ENCODE results near the gene IL27RA. TPM values are rescaled to one million over a fixed set of nuclear protein-coding genes. Genes with fewer than 3 reads are reported as not detected.

IL27RA gene
- total RNA-seq, 1 experiment from 2014 or later: 13.6 TPM

- Histone ChIP-seq H3K79me1 (ENCODE audit: insufficient read depth, low read depth, low read length, poor library complexity, severe bottlenecking) (no peaks in the 10 kb centered on the region), H3K56ac (ENCODE audit: insufficient read length, low read depth, low read length) (no peak overlapping the region), H4K5ac (ENCODE audit: insufficient read length, low read depth, low read length) (no peak overlapping the region), H3K4me1 (ENCODE audit: insufficient read depth, low read length) (peaks cover 3% of the 10 kb centered on the region; the same call in 1 of the 2 replicates), H2BK15ac (ENCODE audit: low read depth, low read length) (no peak overlapping the region), H2BK12ac (ENCODE audit: insufficient read length, low read depth, low read length) (no peak overlapping the region), H2AK5ac (ENCODE audit: insufficient read length, low read length) (no peak overlapping the region), H4K20me1 (ENCODE audit: control insufficient read depth, insufficient read depth, insufficient read length) (no peaks in the 10 kb centered on the region), H3T11ph (ENCODE audit: low read length) (no peak overlapping the region), H3K27ac (ENCODE audit: insufficient read length, low read depth, low read length) (no peak overlapping the region), H3K27me3 (ENCODE audit: insufficient read depth, low read length) (no peaks in the 10 kb centered on the region), H3K9ac (ENCODE audit: extremely low read depth, insufficient read length, low read length) (no peak overlapping the region), H3K4ac (ENCODE audit: low read depth, low read length) (no peak overlapping the region), H3K9me3 (ENCODE audit: control insufficient read depth, low read depth, low read length) (no peaks in the 10 kb centered on the region), H3K23ac (ENCODE audit: insufficient read length, low read depth, low read length) (no peak overlapping the region), H3K23me2 (ENCODE audit: insufficient read length, low read depth, low read length, poor library complexity, severe bottlenecking) (no peaks in the 10 kb centered on the region), H3K4me2 (ENCODE audit: insufficient read depth, insufficient read length, low read length) (no peak overlapping the region), H3K79me2 (ENCODE audit: insufficient read depth, low read length) (no peaks in the 10 kb centered on the region), H2BK20ac (ENCODE audit: low read depth, low read length, poor library complexity, severe bottlenecking) (no peak overlapping the region), H2AFZ (ENCODE audit: low read length) (no peak overlapping the region), H2BK5ac (ENCODE audit: insufficient read length, low read length) (no peak overlapping the region), H2BK120ac (ENCODE audit: low read depth, low read length, poor library complexity, severe bottlenecking) (no peak overlapping the region), H3K14ac (ENCODE audit: insufficient read depth, low read length) (no peak overlapping the region), H4K91ac (ENCODE audit: insufficient read length, low read depth, low read length) (no peak overlapping the region), H3K18ac (ENCODE audit: insufficient read length, low read depth, low read length) (no peak overlapping the region), H4K8ac (replicated peaks; ENCODE audit: insufficient read length, low read depth, low read length) (no peak overlapping the region)
- WGBS (ENCODE audit: extremely low coverage, insufficient read length, low lambda C conversion rate): no CpG with 5 or more reads among the region's 17 CpGs
- no peak for TF ChIP-seq CTCF (conservative IDR thresholded peaks at IDR 0.05)
- Mint-ChIP-seq H3K4me1 (peaks cover 32 to 44% of the 10 kb centered on the region in 2 experiments), H3K27me3 (ENCODE audit: low read depth) (no peaks in the 10 kb centered on the region), H3K36me3 (ENCODE audit: insufficient read depth in 1 of 3, low read depth in 3 of 3) (no peaks in the 10 kb centered on the region), H3K27ac (peak overlapping the region in 1 of 3 experiments; percentile 90; a peak in 1 of 7 replicates), H3K9me3 (no peaks in the 10 kb centered on the region; a peak in 1 of 5 replicates), H3K4me3 (no peak overlapping the region)
- no peak for DNase-seq
Observed at GRCh38 chr19:13981988-13982501, 49.5 kb upstream of the IL27RA start.
